NCI-H187 (cell line): ENCODE measurements around the gene CMTM3.
"Not testable (repeated sequence)": the region's sequence is repeated elsewhere in the genome, so short reads cannot be mapped to it uniquely, and the experiment has no call there.

Experiments used
- DNase-seq, 2 experiments: peaks; one replicate each; lab custom pipeline; 2025; lab: John Stamatoyannopoulos, UW

Gene CMTM3

GRCh38 chr16:66604376-66605176, at the start of gene CMTM3:
TSS of gene CMTM3 (plus strand) at chr16:66604704. CDS start at chr16:66604806, 102 bp downstream.
- DNase-seq: no peak

GRCh38 chr16:66560107-66560506, 44.4 kb upstream of the CMTM3 start:
- no peak for DNase-seq

GRCh38 chr16:66561381-66562080, 43.0 kb upstream of the CMTM3 start:
- DNase-seq: no peak

DNA sequence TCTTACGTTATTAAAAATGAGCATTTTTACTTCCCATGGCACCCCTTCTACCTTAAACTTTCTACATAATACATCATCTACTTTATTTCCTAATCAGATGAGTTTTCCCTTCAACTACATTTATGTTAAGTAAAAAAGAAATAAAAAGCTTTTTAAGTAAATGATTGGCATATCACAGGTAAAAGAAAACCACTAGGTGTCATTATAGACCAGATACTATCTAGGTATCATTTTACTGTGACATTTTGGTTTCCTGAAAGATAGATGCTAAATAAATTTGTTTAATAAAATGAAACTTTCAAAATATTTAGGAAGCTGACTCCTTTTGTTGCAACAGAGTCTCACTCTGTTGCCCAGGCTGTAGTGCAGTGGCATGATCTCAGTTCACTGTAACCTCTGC, 42.1 kb upstream of the CMTM3 start:
- no peak for DNase-seq

- DNase-seq: no peak
Measured at GRCh38 chr16:66562986-66563385, 41.5 kb upstream of the CMTM3 start.

- no peak for DNase-seq
Measured at GRCh38 chr16:66563574-66564334, 40.8 kb upstream of the CMTM3 start.

GRCh38 chr16:66566051-66566901, 38.2 kb upstream of the CMTM3 start, which contains the start of gene CMTM1:
TSS of gene CMTM1 (plus strand) at chr16:66566439. CDS start at chr16:66566514, 75 bp downstream.
- no peak for DNase-seq

DNA sequence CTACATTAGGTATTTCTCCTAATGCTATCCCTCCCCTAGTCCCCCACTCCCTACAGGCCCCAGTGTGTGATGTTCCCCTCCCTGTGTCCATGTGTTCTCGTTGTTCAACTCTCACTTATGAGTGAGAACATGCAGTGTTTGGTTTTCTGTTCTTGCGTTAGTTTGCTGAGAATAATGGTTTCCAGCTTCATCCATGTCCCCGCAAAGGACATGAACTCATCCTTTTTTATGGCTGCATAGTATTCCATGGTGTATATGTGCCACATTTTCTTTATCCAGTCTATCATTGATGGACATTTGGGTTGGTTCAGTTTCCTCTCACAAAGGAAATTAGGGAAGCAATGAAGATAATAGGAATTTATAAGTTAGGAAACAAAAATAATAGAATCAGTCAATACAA, 37.2 kb upstream of the CMTM3 start:
- DNase-seq: not testable (repeated sequence)

DNA sequence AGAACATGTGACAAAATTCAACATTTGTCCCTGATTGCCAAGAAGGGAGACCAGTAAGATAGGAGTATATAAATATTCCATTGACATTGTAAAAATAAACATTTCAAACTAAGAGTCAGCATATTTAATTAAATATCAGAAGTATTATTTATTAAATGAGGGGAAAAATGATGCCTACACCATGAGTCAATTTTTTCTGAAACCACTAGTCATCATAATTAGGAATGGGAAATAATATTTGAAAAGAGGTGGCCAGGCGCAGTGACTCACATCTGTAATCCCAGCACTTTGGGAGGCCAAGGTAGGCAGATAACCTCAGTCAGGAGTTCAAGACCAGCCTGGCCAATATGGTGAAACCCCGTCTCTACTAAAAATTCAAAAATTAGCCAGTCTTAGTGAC, 36.1 kb upstream of the CMTM3 start:
- DNase-seq: no peak

DNA sequence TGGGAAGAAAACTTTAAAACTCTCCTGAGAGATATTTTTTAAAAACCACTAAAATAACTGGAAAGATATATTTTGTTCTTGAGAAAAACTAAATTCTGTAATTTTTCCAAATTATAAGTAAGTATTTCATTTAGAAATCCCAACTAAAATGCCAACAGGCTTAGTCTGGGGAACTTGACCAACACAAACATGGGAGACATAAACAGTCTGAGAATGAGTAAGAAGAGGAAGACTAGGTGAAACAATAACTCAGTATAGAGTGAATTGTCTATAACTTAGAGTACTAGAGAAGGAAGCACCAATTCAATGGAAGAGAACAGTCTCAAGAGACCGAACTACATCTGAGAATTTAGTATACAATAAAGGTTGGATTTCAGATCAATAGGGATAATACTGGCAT, 35.4 kb upstream of the CMTM3 start:
- DNase-seq: no peak

GRCh38 chr16:66569827-66570405, 34.6 kb upstream of the CMTM3 start:
- no peak for DNase-seq

GRCh38 chr16:66572356-66572755, 32.1 kb upstream of the CMTM3 start:
- no peak for DNase-seq

DNA sequence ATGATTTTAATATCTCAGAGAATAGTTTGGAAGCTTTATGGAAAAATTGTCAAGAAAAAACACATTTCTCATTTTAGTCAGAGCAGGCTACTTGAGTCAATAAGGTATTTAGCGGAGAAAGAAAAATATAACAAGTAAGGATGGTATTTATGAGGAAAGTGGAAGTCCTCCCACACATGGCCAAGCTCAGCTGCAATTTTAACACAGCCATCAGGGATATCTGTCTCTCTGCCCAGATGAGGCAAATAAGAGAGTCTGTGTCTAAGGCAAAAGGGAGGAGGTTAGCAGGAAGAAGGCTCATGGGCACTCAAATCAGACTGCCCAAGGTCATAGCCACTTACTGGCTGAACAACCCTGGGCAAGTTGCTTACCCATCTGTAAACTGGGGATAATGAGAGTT, 30.4 kb upstream of the CMTM3 start:
- no peak for DNase-seq

DNA sequence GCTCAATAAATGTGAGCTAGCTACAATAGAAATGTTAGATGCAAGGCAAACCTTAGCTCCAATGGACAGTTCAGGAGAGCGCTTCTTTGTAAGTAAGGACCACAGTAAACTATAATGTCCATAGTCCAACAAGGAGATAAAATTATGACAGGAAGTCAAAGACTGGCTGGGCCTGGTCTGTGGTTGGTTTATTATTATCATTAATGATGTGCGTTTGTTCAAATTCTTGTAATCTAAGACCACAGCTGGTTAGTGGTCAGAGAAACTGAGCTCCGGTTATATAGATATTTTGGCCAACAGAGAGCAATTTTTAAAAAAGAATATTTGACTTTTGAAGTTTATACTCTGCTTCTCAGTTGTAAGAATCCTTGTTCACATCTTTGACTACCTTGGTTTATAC, 30.0 kb upstream of the CMTM3 start:
- no peak for DNase-seq

DNA sequence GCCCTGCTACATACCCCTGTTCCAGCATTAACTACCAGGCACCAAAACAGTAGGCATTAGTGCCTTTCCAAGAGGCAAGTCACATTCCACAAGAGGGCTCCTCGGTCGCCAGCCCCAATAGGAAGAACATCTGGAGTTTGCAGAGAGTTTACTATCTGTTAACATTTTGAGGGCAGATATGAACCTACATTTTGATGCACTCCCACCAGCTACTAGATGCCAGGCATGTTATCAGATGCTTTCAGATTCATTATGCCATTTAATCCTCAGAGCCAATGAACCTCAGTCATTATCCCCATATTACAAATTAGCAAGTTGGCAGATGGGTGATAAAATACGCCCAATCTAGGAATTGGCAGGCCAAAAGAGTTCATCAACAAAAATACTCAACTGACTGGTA, 29.4 kb upstream of the CMTM3 start:
- DNase-seq: no peak

GRCh38 chr16:66576296-66576695, 28.2 kb upstream of the CMTM3 start:
- no peak for DNase-seq

- DNase-seq: no peak
Measured at GRCh38 chr16:66578651-66579531, 25.6 kb upstream of the CMTM3 start, which contains the start of gene CMTM2. TSS of gene CMTM2 (plus strand) at chr16:66579463. CDS start at chr16:66579608, 145 bp downstream.

- no peak for DNase-seq
Measured at GRCh38 chr16:66580605-66581209, 23.8 kb upstream of the CMTM3 start.

GRCh38 chr16:66581246-66581952, 23.1 kb upstream of the CMTM3 start:
- DNase-seq: no peak
